ENCODE data around the gene APOBEC3H. TPM values are rescaled to one million over a fixed set of nuclear protein-coding genes. Genes with fewer than 3 reads are reported as not detected.

APOBEC3H gene
- total and polyA plus RNA-seq, 2 experiments from 2014 or later = not detected

DNA sequence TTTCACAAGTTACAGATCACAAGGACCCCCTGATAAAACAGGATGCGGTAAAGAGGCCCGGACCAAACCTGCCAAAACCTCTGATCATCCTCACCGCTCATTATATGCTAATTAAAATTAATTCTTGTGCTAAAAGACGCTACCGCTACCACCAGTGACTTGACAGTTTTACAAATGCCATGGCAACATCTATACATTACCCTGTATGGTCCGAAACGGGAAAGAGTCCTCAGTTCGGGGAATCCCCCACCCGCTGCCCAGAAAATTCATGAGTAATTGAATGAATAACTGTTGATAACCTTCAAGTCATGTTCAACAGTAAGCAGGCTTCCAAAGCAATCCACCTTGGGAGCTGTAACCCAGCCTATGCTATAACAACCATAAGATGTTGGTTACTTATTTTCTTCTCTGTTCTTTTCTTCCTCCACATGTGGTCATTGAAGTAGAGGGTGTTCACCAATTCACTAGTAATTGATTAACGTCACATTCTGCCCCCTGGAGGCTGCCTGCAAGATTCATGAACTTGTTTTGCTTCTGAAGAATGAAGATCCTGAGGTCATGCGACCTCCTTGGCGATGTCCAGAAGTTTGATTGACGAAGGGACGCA is 20.6 kb downstream of the APOBEC3H start (continued):
- TF ChIP-seq, protein P1, sequence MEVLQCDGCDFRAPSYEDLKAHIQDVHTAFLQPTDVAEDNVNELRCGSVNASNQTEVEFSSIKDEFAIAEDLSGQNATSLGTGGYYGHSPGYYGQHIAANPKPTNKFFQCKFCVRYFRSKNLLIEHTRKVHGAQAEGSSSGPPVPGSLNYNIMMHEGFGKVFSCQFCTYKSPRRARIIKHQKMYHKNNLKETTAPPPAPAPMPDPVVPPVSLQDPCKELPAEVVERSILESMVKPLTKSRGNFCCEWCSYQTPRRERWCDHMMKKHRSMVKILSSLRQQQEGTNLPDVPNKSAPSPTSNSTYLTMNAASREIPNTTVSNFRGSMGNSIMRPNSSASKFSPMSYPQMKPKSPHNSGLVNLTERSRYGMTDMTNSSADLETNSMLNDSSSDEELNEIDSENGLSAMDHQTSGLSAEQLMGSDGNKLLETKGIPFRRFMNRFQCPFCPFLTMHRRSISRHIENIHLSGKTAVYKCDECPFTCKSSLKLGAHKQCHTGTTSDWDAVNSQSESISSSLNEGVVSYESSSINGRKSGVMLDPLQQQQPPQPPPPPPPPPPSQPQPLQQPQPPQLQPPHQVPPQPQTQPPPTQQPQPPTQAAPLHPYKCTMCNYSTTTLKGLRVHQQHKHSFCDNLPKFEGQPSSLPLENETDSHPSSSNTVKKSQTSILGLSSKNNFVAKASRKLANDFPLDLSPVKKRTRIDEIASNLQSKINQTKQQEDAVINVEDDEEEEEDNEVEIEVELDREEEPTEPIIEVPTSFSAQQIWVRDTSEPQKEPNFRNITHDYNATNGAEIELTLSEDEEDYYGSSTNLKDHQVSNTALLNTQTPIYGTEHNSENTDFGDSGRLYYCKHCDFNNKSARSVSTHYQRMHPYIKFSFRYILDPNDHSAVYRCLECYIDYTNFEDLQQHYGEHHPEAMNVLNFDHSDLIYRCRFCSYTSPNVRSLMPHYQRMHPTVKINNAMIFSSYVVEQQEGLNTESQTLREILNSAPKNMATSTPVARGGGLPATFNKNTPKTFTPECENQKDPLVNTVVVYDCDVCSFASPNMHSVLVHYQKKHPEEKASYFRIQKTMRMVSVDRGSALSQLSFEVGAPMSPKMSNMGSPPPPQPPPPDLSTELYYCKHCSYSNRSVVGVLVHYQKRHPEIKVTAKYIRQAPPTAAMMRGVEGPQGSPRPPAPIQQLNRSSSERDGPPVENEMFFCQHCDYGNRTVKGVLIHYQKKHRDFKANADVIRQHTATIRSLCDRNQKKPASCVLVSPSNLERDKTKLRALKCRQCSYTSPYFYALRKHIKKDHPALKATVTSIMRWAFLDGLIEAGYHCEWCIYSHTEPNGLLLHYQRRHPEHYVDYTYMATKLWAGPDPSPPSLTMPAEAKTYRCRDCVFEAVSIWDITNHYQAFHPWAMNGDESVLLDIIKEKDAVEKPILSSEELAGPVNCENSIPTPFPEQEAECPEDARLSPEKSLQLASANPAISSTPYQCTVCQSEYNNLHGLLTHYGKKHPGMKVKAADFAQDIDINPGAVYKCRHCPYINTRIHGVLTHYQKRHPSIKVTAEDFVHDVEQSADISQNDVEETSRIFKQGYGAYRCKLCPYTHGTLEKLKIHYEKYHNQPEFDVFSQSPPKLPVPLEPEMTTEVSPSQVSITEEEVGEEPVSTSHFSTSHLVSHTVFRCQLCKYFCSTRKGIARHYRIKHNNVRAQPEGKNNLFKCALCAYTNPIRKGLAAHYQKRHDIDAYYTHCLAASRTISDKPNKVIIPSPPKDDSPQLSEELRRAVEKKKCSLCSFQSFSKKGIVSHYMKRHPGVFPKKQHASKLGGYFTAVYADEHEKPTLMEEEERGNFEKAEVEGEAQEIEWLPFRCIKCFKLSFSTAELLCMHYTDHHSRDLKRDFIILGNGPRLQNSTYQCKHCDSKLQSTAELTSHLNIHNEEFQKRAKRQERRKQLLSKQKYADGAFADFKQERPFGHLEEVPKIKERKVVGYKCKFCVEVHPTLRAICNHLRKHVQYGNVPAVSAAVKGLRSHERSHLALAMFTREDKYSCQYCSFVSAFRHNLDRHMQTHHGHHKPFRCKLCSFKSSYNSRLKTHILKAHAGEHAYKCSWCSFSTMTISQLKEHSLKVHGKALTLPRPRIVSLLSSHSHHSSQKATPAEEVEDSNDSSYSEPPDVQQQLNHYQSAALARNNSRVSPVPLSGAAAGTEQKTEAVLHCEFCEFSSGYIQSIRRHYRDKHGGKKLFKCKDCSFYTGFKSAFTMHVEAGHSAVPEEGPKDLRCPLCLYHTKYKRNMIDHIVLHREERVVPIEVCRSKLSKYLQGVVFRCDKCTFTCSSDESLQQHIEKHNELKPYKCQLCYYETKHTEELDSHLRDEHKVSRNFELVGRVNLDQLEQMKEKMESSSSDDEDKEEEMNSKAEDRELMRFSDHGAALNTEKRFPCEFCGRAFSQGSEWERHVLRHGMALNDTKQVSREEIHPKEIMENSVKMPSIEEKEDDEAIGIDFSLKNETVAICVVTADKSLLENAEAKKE (CRISPR knock-in tag; IDR thresholded peaks at IDR 0.05) = no peak
- TF ChIP-seq, protein P2, sequence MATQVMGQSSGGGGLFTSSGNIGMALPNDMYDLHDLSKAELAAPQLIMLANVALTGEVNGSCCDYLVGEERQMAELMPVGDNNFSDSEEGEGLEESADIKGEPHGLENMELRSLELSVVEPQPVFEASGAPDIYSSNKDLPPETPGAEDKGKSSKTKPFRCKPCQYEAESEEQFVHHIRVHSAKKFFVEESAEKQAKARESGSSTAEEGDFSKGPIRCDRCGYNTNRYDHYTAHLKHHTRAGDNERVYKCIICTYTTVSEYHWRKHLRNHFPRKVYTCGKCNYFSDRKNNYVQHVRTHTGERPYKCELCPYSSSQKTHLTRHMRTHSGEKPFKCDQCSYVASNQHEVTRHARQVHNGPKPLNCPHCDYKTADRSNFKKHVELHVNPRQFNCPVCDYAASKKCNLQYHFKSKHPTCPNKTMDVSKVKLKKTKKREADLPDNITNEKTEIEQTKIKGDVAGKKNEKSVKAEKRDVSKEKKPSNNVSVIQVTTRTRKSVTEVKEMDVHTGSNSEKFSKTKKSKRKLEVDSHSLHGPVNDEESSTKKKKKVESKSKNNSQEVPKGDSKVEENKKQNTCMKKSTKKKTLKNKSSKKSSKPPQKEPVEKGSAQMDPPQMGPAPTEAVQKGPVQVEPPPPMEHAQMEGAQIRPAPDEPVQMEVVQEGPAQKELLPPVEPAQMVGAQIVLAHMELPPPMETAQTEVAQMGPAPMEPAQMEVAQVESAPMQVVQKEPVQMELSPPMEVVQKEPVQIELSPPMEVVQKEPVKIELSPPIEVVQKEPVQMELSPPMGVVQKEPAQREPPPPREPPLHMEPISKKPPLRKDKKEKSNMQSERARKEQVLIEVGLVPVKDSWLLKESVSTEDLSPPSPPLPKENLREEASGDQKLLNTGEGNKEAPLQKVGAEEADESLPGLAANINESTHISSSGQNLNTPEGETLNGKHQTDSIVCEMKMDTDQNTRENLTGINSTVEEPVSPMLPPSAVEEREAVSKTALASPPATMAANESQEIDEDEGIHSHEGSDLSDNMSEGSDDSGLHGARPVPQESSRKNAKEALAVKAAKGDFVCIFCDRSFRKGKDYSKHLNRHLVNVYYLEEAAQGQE (IDR thresholded peaks at IDR 0.05; ENCODE audit: unreplicated experiment) = no peak
- TF ChIP-seq, protein P3, sequence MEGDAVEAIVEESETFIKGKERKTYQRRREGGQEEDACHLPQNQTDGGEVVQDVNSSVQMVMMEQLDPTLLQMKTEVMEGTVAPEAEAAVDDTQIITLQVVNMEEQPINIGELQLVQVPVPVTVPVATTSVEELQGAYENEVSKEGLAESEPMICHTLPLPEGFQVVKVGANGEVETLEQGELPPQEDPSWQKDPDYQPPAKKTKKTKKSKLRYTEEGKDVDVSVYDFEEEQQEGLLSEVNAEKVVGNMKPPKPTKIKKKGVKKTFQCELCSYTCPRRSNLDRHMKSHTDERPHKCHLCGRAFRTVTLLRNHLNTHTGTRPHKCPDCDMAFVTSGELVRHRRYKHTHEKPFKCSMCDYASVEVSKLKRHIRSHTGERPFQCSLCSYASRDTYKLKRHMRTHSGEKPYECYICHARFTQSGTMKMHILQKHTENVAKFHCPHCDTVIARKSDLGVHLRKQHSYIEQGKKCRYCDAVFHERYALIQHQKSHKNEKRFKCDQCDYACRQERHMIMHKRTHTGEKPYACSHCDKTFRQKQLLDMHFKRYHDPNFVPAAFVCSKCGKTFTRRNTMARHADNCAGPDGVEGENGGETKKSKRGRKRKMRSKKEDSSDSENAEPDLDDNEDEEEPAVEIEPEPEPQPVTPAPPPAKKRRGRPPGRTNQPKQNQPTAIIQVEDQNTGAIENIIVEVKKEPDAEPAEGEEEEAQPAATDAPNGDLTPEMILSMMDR (conservative IDR thresholded peaks at IDR 0.05; ENCODE audit: low read depth in 2 of 2) = peak; percentile 71 to 79
- no peak for TF ChIP-seq EZH2phosphoT487 (IDR thresholded peaks at IDR 0.05; ENCODE audit: unreplicated experiment)
- TF ChIP-seq POLR2AphosphoS5 (IDR thresholded peaks at IDR 0.05; ENCODE audit: low read depth) = no peak
